CD14-positive monocyte (primary cell): ENCODE data around the gene SH3RF1. TPM values are rescaled to one million over a fixed set of nuclear protein-coding genes. Genes with fewer than 3 reads are reported as not detected.

Experiments
- DNase-seq, 3 donors: peaks; one replicate each; pipeline ENCODE4 v3.0.0-alpha.2; 2011 to 2022
- H2AFZ ChIP-seq: 2 replicates; pipeline ENCODE4 v1.6.0; 2012; ENCODE audit warnings: mild to moderate bottlenecking, low read depth, low read length, inconsistent platforms; ENCODE audit not compliant: insufficient read depth, poor library complexity, severe bottlenecking
- H3K27ac ChIP-seq, 2 donors: 1 replicate in 1 of 2; 2 replicates in 1 of 2; pipeline ENCODE4 v1.5.1; 2012 to 2013; ENCODE audit warnings: low read length in 2 of 2, control low read depth in 1 of 2, inconsistent platforms in 1 of 2, low read depth in 1 of 2, mild to moderate bottlenecking in 1 of 2
- H3K27me3 ChIP-seq, 2 donors: one replicate each; pipeline versions ENCODE4 v1.6.0 to v1.6.1; 2011 to 2013; ENCODE audit warnings: low read length in 2 of 2; ENCODE audit not compliant: control insufficient read depth in 2 of 2, insufficient read depth in 2 of 2
- H3K36me3 ChIP-seq, 2 donors: replicated peaks in 1 of 2; 1 replicate in 1 of 2; 2 replicates in 1 of 2; pipeline versions ENCODE4 v1.5.1 to v1.6.1; 2012 to 2013; ENCODE audit warnings: low read length in 2 of 2, control low read depth in 1 of 2, inconsistent platforms in 1 of 2, mild to moderate bottlenecking in 1 of 2; ENCODE audit not compliant: insufficient read depth in 2 of 2, control insufficient read depth in 1 of 2
- H3K4me1 ChIP-seq, 2 donors: 1 replicate in 1 of 2; 2 replicates in 1 of 2; pipeline versions ENCODE4 v1.5.1 to v1.6.1; 2012 to 2013; ENCODE audit warnings: low read length in 2 of 2, control low read depth in 1 of 2, inconsistent platforms in 1 of 2, mild to moderate bottlenecking in 1 of 2, moderate library complexity in 1 of 2; ENCODE audit not compliant: insufficient read depth in 2 of 2, control insufficient read depth in 1 of 2
- H3K4me2 ChIP-seq: replicated peaks from 2 replicates; pipeline ENCODE3; 2012; ENCODE audit warnings: low read length, moderate library complexity, mild to moderate bottlenecking; ENCODE audit not compliant: poor library complexity, severe bottlenecking; ENCODE audit errors: extremely low read depth
- H3K4me3 ChIP-seq, 3 experiments: fragments of 200-600 bp in 1 of 3; sonication (generic) in 1 of 3; replicated peaks in 1 of 3; 1 replicate in 2 of 3; 2 replicates in 1 of 3; pipeline ENCODE4 v1.5.1; 2011 to 2013; ENCODE audit warnings: low read length in 3 of 3, mild to moderate bottlenecking in 3 of 3, control low read depth in 2 of 3, low read depth in 2 of 3, inconsistent platforms in 1 of 3, moderate library complexity in 1 of 3
- H3K79me2 ChIP-seq: 2 replicates; pipeline ENCODE4 v1.6.0; 2012; ENCODE audit warnings: mild to moderate bottlenecking, control low read depth, inconsistent platforms, low read length, moderate library complexity; ENCODE audit not compliant: insufficient read depth
- H3K9ac ChIP-seq: 2 replicates; pipeline ENCODE4 v1.6.0; 2017; ENCODE audit warnings: low read length, mild to moderate bottlenecking; ENCODE audit not compliant: insufficient read depth, poor library complexity, severe bottlenecking
- H3K9me3 ChIP-seq, 2 donors: replicated peaks in 1 of 2; 1 replicate in 1 of 2; 2 replicates in 1 of 2; pipeline versions ENCODE4 v1.5.1 to v1.6.1; 2012 to 2013; ENCODE audit warnings: low read length in 2 of 2, control low read depth in 1 of 2; ENCODE audit not compliant: control insufficient read depth in 1 of 2, insufficient read depth in 1 of 2
- H4K20me1 ChIP-seq: 2 replicates; pipeline ENCODE4 v1.6.0; 2012; ENCODE audit warnings: mild to moderate bottlenecking, low read length, control low read depth, moderate library complexity; ENCODE audit not compliant: insufficient read depth
- H3K27ac Mint-ChIP-seq, 7 donors: one replicate each; pipeline ENCODE4 v1.8.0; 2020; ENCODE audit warnings: mild to moderate bottlenecking in 7 of 7, mixed read lengths in 7 of 7, moderate library complexity in 6 of 7, inconsistent platforms in 2 of 7
- H3K27me3 Mint-ChIP-seq, 3 donors: one replicate each; pipeline ENCODE4 v1.8.0; 2021 to 2022; ENCODE audit warnings: low read depth in 3 of 3, mild to moderate bottlenecking in 3 of 3, mixed read lengths in 3 of 3, moderate library complexity in 3 of 3, inconsistent platforms in 1 of 3
- H3K36me3 Mint-ChIP-seq, 2 donors: one replicate each; pipeline ENCODE4 v1.8.0; 2020; ENCODE audit warnings: mixed read lengths in 2 of 2, inconsistent platforms in 1 of 2, mild to moderate bottlenecking in 1 of 2
- H3K4me1 Mint-ChIP-seq: one replicate; pipeline ENCODE4 v1.8.0; 2020; ENCODE audit warnings: mild to moderate bottlenecking, mixed read lengths
- H3K4me3 Mint-ChIP-seq, 2 donors: one replicate each; pipeline ENCODE4 v1.8.0; 2020; ENCODE audit warnings: mild to moderate bottlenecking in 2 of 2, mixed read lengths in 2 of 2, moderate library complexity in 1 of 2
- H3K9me3 Mint-ChIP-seq, 7 donors: one replicate each; pipeline ENCODE4 v1.8.0; 2020 to 2022; ENCODE audit warnings: mixed read lengths in 7 of 7, mild to moderate bottlenecking in 6 of 7, moderate library complexity in 6 of 7, inconsistent platforms in 2 of 7
- WGBS: methylation state at CpG from one replicate; pipeline ENCODE4 v1.1.5; 2013; ENCODE audit warnings: missing lambda C conversion rate; ENCODE audit not compliant: insufficient coverage; 5-methylcytosine and 5-hydroxymethylcytosine counted together
- intact Hi-C, 2 donors: fragments of 100-400 bp; cut with micrococcal nuclease; formaldehyde crosslinking; loops; one replicate each; pipeline versions ENCODE4 v1.15.0 to v1.15.1; 2023
- polyA plus RNA-seq, 3 donors: library from polyadenylated mRNA; depleted of rRNA in 1 of 3; unstranded in 2 of 3; stranded (reverse) in 1 of 3; fragments of 300-500 nt in 2 of 3; fragments of >200 nt in 1 of 3; fragmentation: Illumina TruSeq in 2 of 3; gene quantifications; 1 replicate in 2 of 3; 2 replicates in 1 of 3; pipeline ENCODE4 v1.2.3, GENCODE V29; 2012 to 2021
- TF ChIP-seq, protein P1 (sequence below): fragments of 200-600 bp; IDR thresholded peaks from one replicate; pipeline ENCODE4 v1.8.0; 2022; ENCODE audit warnings: antibody characterized with exemption, mild to moderate bottlenecking

SH3RF1 gene
- polyA plus RNA-seq, 3 donors: 3.1 to 4.7 (median 4.4) TPM

DNA sequence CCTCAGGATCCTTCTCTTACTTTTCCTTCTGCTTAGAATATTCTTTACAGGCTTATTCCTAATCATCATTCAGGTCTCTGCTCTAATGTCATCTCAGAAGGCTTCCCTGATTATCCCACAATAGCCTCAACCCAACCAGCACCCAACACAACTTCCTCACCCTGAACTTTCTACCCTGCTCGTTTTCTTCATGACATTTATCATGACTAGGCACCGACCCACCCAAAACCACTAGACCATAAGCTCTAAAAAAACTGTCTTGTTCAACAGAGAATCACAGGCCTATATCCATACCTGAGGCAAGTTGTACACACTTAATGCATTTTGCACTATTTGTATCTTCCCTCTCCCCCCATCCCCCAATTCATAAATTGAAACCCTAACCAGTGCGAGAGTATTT lies 95.3 kb downstream of the SH3RF1 start:
- Histone ChIP-seq H3K4me3 (no peak overlapping the region), H3K4me2 (peak overlapping the region; percentile 28), H3K27ac (no peak overlapping the region), H3K36me3 (no peaks in the 10 kb centered on the region), H2AFZ (no peak overlapping the region), H4K20me1 (no peaks in the 10 kb centered on the region), H3K79me2 (peaks cover 2% of the 10 kb centered on the region), H3K9ac (no peak overlapping the region), H3K9me3 (no peaks in the 10 kb centered on the region), H3K4me1 (peaks cover 14 to 17% of the 10 kb centered on the region in 2 donors), H3K27me3 (no peaks in the 10 kb centered on the region)
- Mint-ChIP-seq H3K27ac (peak overlapping the region in 3 of 7 donors; percentile 58 to 66 (median 66)), H3K36me3 (peaks cover 0 to 3% of the 10 kb centered on the region in 2 donors), H3K4me1 (peaks cover 30% of the 10 kb centered on the region), H3K4me3 (peak overlapping the region in 1 of 2 donors; percentile 10), H3K9me3 (peaks cover 0 to 2% (median 0%) of the 10 kb centered on the region in 7 donors), H3K27me3 (no peaks in the 10 kb centered on the region)
- intact Hi-C loops: no loop called here
- DNase-seq: no peak
- WGBS: 0% methylated on average over 1 of the region's 3 CpGs
- TF ChIP-seq, protein P1, sequence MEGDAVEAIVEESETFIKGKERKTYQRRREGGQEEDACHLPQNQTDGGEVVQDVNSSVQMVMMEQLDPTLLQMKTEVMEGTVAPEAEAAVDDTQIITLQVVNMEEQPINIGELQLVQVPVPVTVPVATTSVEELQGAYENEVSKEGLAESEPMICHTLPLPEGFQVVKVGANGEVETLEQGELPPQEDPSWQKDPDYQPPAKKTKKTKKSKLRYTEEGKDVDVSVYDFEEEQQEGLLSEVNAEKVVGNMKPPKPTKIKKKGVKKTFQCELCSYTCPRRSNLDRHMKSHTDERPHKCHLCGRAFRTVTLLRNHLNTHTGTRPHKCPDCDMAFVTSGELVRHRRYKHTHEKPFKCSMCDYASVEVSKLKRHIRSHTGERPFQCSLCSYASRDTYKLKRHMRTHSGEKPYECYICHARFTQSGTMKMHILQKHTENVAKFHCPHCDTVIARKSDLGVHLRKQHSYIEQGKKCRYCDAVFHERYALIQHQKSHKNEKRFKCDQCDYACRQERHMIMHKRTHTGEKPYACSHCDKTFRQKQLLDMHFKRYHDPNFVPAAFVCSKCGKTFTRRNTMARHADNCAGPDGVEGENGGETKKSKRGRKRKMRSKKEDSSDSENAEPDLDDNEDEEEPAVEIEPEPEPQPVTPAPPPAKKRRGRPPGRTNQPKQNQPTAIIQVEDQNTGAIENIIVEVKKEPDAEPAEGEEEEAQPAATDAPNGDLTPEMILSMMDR: no peak

DNA sequence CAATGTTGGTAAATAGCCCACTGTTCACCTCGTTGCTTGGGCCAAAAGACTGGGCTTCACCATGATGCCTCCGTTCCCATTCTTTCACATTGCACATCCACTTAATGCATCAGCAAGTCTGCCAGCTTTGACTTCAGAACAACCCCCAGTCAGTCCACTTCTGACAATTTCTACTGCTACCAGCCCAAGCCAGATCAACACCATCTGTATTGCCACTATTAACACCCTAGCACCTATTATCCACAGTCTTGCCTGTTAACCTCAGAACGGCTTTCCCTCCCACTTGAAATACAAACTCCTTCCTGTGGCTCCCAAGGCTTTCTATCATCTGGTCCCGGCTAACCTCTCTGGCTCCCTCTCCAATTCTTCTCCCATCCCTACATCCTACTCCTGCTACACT lies 95.7 kb downstream of the SH3RF1 start:
- peaks cover 30% of the 10 kb centered on the region for H3K4me1 Mint-ChIP-seq
- peaks cover 0 to 3% of the 10 kb centered on the region in 2 donors for H3K36me3 Mint-ChIP-seq
- Histone ChIP-seq H3K27me3 (no peaks in the 10 kb centered on the region), H3K4me2 (no peak overlapping the region), H3K9ac (no peak overlapping the region), H3K79me2 (peaks cover 2% of the 10 kb centered on the region), H3K9me3 (no peaks in the 10 kb centered on the region), H3K4me3 (no peak overlapping the region), H4K20me1 (no peaks in the 10 kb centered on the region), H3K4me1 (peaks cover 14 to 17% of the 10 kb centered on the region in 2 donors), H3K36me3 (no peaks in the 10 kb centered on the region), H3K27ac (no peak overlapping the region), H2AFZ (no peak overlapping the region)
- 100% methylated on average over 4 of the region's 4 CpGs for WGBS
- no peaks in the 10 kb centered on the region for H3K27me3 Mint-ChIP-seq
- intact Hi-C loops: no loop called here
- H3K9me3 Mint-ChIP-seq: peaks cover 0 to 2% (median 0%) of the 10 kb centered on the region in 7 donors
- TF ChIP-seq, protein P1: no peak
- no peak for DNase-seq
- H3K4me3 Mint-ChIP-seq: peak overlapping the region in 1 of 2 donors; percentile 10
- peak overlapping the region in 1 of 7 donors; percentile 66 for H3K27ac Mint-ChIP-seq
